ENCODE results near the gene UPK3B. TPM values are rescaled to one million over a fixed set of nuclear protein-coding genes. Genes with fewer than 3 reads are reported as not detected.
"Not testable (repeated sequence)": the region's sequence is repeated elsewhere in the genome, so short reads cannot be mapped to it uniquely, and the experiment has no call there.

Gene UPK3B
- total RNA-seq, 1 donor from 2014 or later, result 1.2 TPM

GRCh38 chr7:76512941-76513816 lies 2.8 kb downstream of the UPK3B start:
- peak; percentile 6 for DNase-seq (ENCODE audit: low spot score)
- H3K9me3 Mint-ChIP-seq, result no peaks in the 10 kb centered on the region
- H3K27ac Mint-ChIP-seq, result no peak overlapping the region
- H3K4me3 Mint-ChIP-seq (ENCODE audit: low read depth), result no peak overlapping the region
- H3K27me3 Mint-ChIP-seq (ENCODE audit: low read depth), result no peaks in the 10 kb centered on the region
- intact Hi-C loops (cut with micrococcal nuclease), result no loop called here
- H3K36me3 Mint-ChIP-seq (ENCODE audit: low read depth), result no peaks in the 10 kb centered on the region
- no peaks in the 10 kb centered on the region for H3K4me1 Mint-ChIP-seq (ENCODE audit: low read depth)

GRCh38 chr7:76513817-76514799 lies 3.8 kb downstream of the UPK3B start:
- Mint-ChIP-seq H3K9me3 (no peaks in the 10 kb centered on the region), H3K27ac (no peak overlapping the region), H3K4me3 (ENCODE audit: low read depth) (no peak overlapping the region), H3K27me3 (ENCODE audit: low read depth) (no peaks in the 10 kb centered on the region), H3K36me3 (ENCODE audit: low read depth) (no peaks in the 10 kb centered on the region), H3K4me1 (ENCODE audit: low read depth) (no peaks in the 10 kb centered on the region)
- DNase-seq (ENCODE audit: low spot score), result peak; percentile 5
- intact Hi-C loops (cut with micrococcal nuclease), result no loop called here

GRCh38 chr7:76514926-76515771 lies 4.8 kb downstream of the UPK3B start:
- Mint-ChIP-seq H3K4me3 (ENCODE audit: low read depth) (no peak overlapping the region), H3K27me3 (ENCODE audit: low read depth) (no peaks in the 10 kb centered on the region), H3K36me3 (ENCODE audit: low read depth) (no peaks in the 10 kb centered on the region), H3K4me1 (ENCODE audit: low read depth) (no peaks in the 10 kb centered on the region), H3K27ac (no peak overlapping the region), H3K9me3 (no peaks in the 10 kb centered on the region)
- intact Hi-C loops (cut with micrococcal nuclease), result no loop called here
- DNase-seq (ENCODE audit: low spot score), result peak; percentile 4

- no peak overlapping the region for H3K27ac Mint-ChIP-seq
- no peaks in the 10 kb centered on the region for H3K27me3 Mint-ChIP-seq (ENCODE audit: low read depth)
- no peaks in the 10 kb centered on the region for H3K9me3 Mint-ChIP-seq
- intact Hi-C loops (cut with micrococcal nuclease), result no loop called here
- H3K4me3 Mint-ChIP-seq (ENCODE audit: low read depth), result no peak overlapping the region
- H3K36me3 Mint-ChIP-seq (ENCODE audit: low read depth), result no peaks in the 10 kb centered on the region
- H3K4me1 Mint-ChIP-seq (ENCODE audit: low read depth), result no peaks in the 10 kb centered on the region
- DNase-seq (ENCODE audit: low spot score), result no peak
Measured at GRCh38 chr7:76515999-76516443, 5.7 kb downstream of the UPK3B start.

GRCh38 chr7:76516932-76517331 lies 6.6 kb downstream of the UPK3B start:
- H3K36me3 Mint-ChIP-seq (ENCODE audit: low read depth); H3K27ac Mint-ChIP-seq; H3K9me3 Mint-ChIP-seq; H3K4me3 Mint-ChIP-seq (ENCODE audit: low read depth); DNase-seq (ENCODE audit: low spot score); H3K27me3 Mint-ChIP-seq (ENCODE audit: low read depth); H3K4me1 Mint-ChIP-seq (ENCODE audit: low read depth); intact Hi-C loops (cut with micrococcal nuclease): not testable (repeated sequence)

GRCh38 chr7:76526183-76526582 lies 15.8 kb downstream of the UPK3B start:
- H3K27ac Mint-ChIP-seq; H3K4me3 Mint-ChIP-seq (ENCODE audit: low read depth); H3K9me3 Mint-ChIP-seq; DNase-seq (ENCODE audit: low spot score); intact Hi-C loops (cut with micrococcal nuclease); H3K27me3 Mint-ChIP-seq (ENCODE audit: low read depth); H3K36me3 Mint-ChIP-seq (ENCODE audit: low read depth); H3K4me1 Mint-ChIP-seq (ENCODE audit: low read depth): not testable (repeated sequence)

GRCh38 chr7:76531643-76532042 lies 21.3 kb downstream of the UPK3B start:
- H3K36me3 Mint-ChIP-seq (ENCODE audit: low read depth); H3K4me1 Mint-ChIP-seq (ENCODE audit: low read depth); H3K4me3 Mint-ChIP-seq (ENCODE audit: low read depth); DNase-seq (ENCODE audit: low spot score); intact Hi-C loops (cut with micrococcal nuclease); H3K9me3 Mint-ChIP-seq; H3K27ac Mint-ChIP-seq; H3K27me3 Mint-ChIP-seq (ENCODE audit: low read depth): not testable (repeated sequence)

GRCh38 chr7:76543197-76543596 lies 32.8 kb downstream of the UPK3B start, which contains the start of gene SPDYE16:
SPDYE16 (minus strand) TSS chr7:76543297; CDS start chr7:76541459, 1,838 bp downstream.
- H3K9me3 Mint-ChIP-seq; H3K27ac Mint-ChIP-seq; H3K36me3 Mint-ChIP-seq (ENCODE audit: low read depth); DNase-seq (ENCODE audit: low spot score); H3K4me3 Mint-ChIP-seq (ENCODE audit: low read depth); H3K27me3 Mint-ChIP-seq (ENCODE audit: low read depth); H3K4me1 Mint-ChIP-seq (ENCODE audit: low read depth); intact Hi-C loops (cut with micrococcal nuclease): not testable (repeated sequence)

GRCh38 chr7:76549025-76549854 lies 38.9 kb downstream of the UPK3B start:
- peaks cover 18% of the 10 kb centered on the region for H3K36me3 Mint-ChIP-seq (ENCODE audit: low read depth)
- DNase-seq (ENCODE audit: low spot score), result peak; percentile 83
- intact Hi-C loops (cut with micrococcal nuclease); H3K9me3 Mint-ChIP-seq; H3K27me3 Mint-ChIP-seq (ENCODE audit: low read depth): not testable (repeated sequence)
- H3K4me1 Mint-ChIP-seq (ENCODE audit: low read depth), result peaks cover 15% of the 10 kb centered on the region
- peak overlapping the region; percentile 84 for H3K27ac Mint-ChIP-seq
- peak overlapping the region; percentile 93 for H3K4me3 Mint-ChIP-seq (ENCODE audit: low read depth)

GRCh38 chr7:76549855-76550248 lies 39.5 kb downstream of the UPK3B start:
- Mint-ChIP-seq H3K4me3 (ENCODE audit: low read depth) (peak overlapping the region; percentile 93), H3K36me3 (ENCODE audit: low read depth) (peaks cover 21% of the 10 kb centered on the region), H3K27ac (peak overlapping the region; percentile 79), H3K4me1 (ENCODE audit: low read depth) (peaks cover 17% of the 10 kb centered on the region)
- intact Hi-C loops (cut with micrococcal nuclease); H3K9me3 Mint-ChIP-seq; H3K27me3 Mint-ChIP-seq (ENCODE audit: low read depth); DNase-seq (ENCODE audit: low spot score): not testable (repeated sequence)

GRCh38 chr7:76551992-76552391 lies 41.6 kb downstream of the UPK3B start:
- H3K4me3 Mint-ChIP-seq (ENCODE audit: low read depth); DNase-seq (ENCODE audit: low spot score); intact Hi-C loops (cut with micrococcal nuclease); H3K27ac Mint-ChIP-seq; H3K9me3 Mint-ChIP-seq; H3K27me3 Mint-ChIP-seq (ENCODE audit: low read depth): not testable (repeated sequence)
- peaks cover 21% of the 10 kb centered on the region for H3K4me1 Mint-ChIP-seq (ENCODE audit: low read depth)
- H3K36me3 Mint-ChIP-seq (ENCODE audit: low read depth), result peaks cover 34% of the 10 kb centered on the region

Measured in activated T-helper 2 cell treated with anti-CD3 and anti-CD28 coated beads, Interferon-gamma antibody, Interleukin-2, Interleukin-4, amounts not matched to agents 10 μg/mL and 5 μg/mL and 100 μg/mL, durations not matched to agents 14 hours and 24 hours and 36 hours (primary cell).